Measurements from ENCODE around the gene IL13RA2.

- TF ChIP-seq CTCF (IDR thresholded peaks at IDR 0.05; ENCODE audit: low read depth, low read length, missing input control) (no peak), TAF1 (conservative IDR thresholded peaks at IDR 0.05) (no peak), REST (IDR thresholded peaks at IDR 0.05) (no peak), GABPA (IDR thresholded peaks at IDR 0.05 in 1 of 2, conservative IDR thresholded peaks at IDR 0.05 in 1 of 2) (no peak), YY1 (IDR thresholded peaks at IDR 0.05) (no peak), RXRA (IDR thresholded peaks at IDR 0.05) (no peak), EGR1 (IDR thresholded peaks at IDR 0.05; ENCODE audit: low read depth in 2 of 2) (no peak), SP1 (IDR thresholded peaks at IDR 0.05) (no peak), ZBTB33 (IDR thresholded peaks at IDR 0.05) (no peak), RAD21 (IDR thresholded peaks at IDR 0.05) (no peak), NR2F2 (IDR thresholded peaks at IDR 0.05) (no peak)
Observed at GRCh38 chrX:115036029-115036428, 18.6 kb upstream of the IL13RA2 start.
